ENCODE results near the gene USP24. TPM values are rescaled to one million over a fixed set of nuclear protein-coding genes. Genes with fewer than 3 reads are reported as not detected.

USP24 gene
- total RNA-seq, 1 donor from 2014 or later, result 50.5 TPM

DNA sequence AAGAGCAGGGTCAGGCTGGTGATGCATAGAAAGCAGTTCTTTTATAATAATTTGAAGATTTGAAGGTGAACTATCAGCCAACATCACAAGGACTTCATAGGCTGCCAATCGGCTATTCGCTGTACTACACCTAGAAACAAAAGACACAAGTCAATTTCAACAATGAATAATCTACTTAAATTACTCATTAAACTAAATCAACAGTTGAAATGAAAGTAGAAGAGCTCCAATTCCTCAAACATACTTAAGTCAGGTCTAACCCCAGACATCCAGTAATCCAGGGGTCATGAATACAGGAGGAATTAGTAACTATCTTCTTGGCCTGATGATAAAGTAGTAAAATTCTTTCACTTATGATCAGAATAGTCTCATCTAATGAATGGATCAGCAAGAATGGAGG is 111.3 kb downstream of the USP24 start:
- H3K36me3 Mint-ChIP-seq, result peaks cover 29% of the 10 kb centered on the region
- peaks cover 12% of the 10 kb centered on the region for H3K36me3 ChIP-seq
- TF ChIP-seq EZH2 (IDR thresholded peaks at IDR 0.05), result no peak
- TF ChIP-seq, protein P1, sequence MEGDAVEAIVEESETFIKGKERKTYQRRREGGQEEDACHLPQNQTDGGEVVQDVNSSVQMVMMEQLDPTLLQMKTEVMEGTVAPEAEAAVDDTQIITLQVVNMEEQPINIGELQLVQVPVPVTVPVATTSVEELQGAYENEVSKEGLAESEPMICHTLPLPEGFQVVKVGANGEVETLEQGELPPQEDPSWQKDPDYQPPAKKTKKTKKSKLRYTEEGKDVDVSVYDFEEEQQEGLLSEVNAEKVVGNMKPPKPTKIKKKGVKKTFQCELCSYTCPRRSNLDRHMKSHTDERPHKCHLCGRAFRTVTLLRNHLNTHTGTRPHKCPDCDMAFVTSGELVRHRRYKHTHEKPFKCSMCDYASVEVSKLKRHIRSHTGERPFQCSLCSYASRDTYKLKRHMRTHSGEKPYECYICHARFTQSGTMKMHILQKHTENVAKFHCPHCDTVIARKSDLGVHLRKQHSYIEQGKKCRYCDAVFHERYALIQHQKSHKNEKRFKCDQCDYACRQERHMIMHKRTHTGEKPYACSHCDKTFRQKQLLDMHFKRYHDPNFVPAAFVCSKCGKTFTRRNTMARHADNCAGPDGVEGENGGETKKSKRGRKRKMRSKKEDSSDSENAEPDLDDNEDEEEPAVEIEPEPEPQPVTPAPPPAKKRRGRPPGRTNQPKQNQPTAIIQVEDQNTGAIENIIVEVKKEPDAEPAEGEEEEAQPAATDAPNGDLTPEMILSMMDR (IDR thresholded peaks at IDR 0.05), result no peak
- no peak for TF ChIP-seq EZH2phosphoT487 (IDR thresholded peaks at IDR 0.05)

DNA sequence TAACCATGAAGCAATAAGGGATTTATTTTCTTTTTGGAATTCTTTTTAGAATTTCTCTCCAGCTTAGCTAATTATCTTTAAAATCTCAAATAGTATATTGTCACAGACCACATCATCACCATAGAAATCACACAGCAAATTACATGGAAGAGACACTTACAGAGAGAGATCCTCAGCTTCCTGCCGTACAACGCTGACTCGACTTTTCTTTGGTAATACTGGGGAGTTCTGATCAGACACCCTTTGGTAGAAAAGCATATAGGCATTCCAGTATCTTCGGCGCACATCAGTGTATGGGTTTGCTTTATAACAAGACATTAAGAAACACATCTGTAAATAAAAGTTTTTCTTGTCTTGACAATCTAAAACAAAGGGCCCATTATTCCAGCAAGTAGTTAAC is 120.1 kb downstream of the USP24 start:
- no peak for TF ChIP-seq EZH2 (IDR thresholded peaks at IDR 0.05)
- TF ChIP-seq, protein P1 (IDR thresholded peaks at IDR 0.05), result no peak
- TF ChIP-seq EZH2phosphoT487 (IDR thresholded peaks at IDR 0.05), result no peak
- no peaks in the 10 kb centered on the region for H3K79me2 ChIP-seq (ENCODE audit: low read depth)

More for the DNA sequence above, 111.3 kb downstream of the USP24 start:
- H3K4me3 Mint-ChIP-seq, result no peak overlapping the region
- H4K20me1 ChIP-seq (ENCODE audit: low read depth), result no peaks in the 10 kb centered on the region
- H3K9ac ChIP-seq, result no peak overlapping the region
- H3K4me1 ChIP-seq, result no peaks in the 10 kb centered on the region
- peaks cover 1% of the 10 kb centered on the region for H3K27me3 Mint-ChIP-seq (ENCODE audit: insufficient read depth, low read depth)
- no peak overlapping the region for H2AFZ ChIP-seq (replicated peaks)
- H3K79me2 ChIP-seq (ENCODE audit: low read depth), result no peaks in the 10 kb centered on the region
- no peak overlapping the region for H3K4me2 ChIP-seq
- no peaks in the 10 kb centered on the region for H3F3A ChIP-seq (ENCODE audit: low read depth)
- no peaks in the 10 kb centered on the region for H3K4me1 Mint-ChIP-seq
- no peaks in the 10 kb centered on the region for H3K9me3 Mint-ChIP-seq
- no peak overlapping the region for H3K27ac ChIP-seq
- H3K27ac Mint-ChIP-seq, result peak overlapping the region; percentile 15
- no peak for DNase-seq (ENCODE audit: low spot score)
- H3K9me3 ChIP-seq (ENCODE audit: low read depth), result no peaks in the 10 kb centered on the region
- H3K27me3 ChIP-seq, result no peaks in the 10 kb centered on the region
- H3K4me3 ChIP-seq, result no peak overlapping the region

DNA sequence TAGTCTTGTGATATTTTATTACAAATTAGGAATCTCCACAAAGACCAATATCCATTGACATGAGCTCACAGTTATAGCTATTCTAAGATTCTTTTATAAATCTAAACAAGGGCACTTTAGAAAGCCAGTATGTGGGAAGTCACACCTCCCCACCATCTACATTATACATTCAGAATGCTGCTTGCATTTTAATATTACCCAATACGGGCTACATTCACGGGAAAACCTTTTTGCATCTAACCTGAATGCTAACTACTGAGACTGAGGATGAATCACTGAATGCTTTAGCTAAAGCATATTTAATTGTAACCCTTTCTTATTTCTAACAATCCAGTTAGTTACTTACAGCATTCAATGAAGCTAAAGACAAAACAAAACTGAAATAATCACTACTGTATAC is 122.7 kb downstream of the USP24 start:
- Mint-ChIP-seq H3K4me1 (no peaks in the 10 kb centered on the region), H3K27me3 (ENCODE audit: insufficient read depth, low read depth) (no peaks in the 10 kb centered on the region), H3K36me3 (peaks cover 44% of the 10 kb centered on the region), H3K9me3 (no peaks in the 10 kb centered on the region), H3K4me3 (no peak overlapping the region), H3K27ac (no peak overlapping the region)
- peaks cover 24% of the 10 kb centered on the region for H3K36me3 ChIP-seq
- H4K20me1 ChIP-seq (ENCODE audit: low read depth), result no peaks in the 10 kb centered on the region
- DNase-seq (ENCODE audit: low spot score), result no peak
- H3K4me2 ChIP-seq, result no peak overlapping the region
- no peaks in the 10 kb centered on the region for H3F3A ChIP-seq (ENCODE audit: low read depth)
- no peaks in the 10 kb centered on the region for H3K27me3 ChIP-seq
- H3K9me3 ChIP-seq (ENCODE audit: low read depth), result no peaks in the 10 kb centered on the region
- H3K27ac ChIP-seq, result no peak overlapping the region
- no peak for TF ChIP-seq EZH2phosphoT487 (IDR thresholded peaks at IDR 0.05)
- TF ChIP-seq, protein P1 (IDR thresholded peaks at IDR 0.05), result no peak
- TF ChIP-seq EZH2 (IDR thresholded peaks at IDR 0.05), result no peak
- no peak overlapping the region for H3K9ac ChIP-seq
- H3K79me2 ChIP-seq (ENCODE audit: low read depth), result no peaks in the 10 kb centered on the region
- no peak overlapping the region for H2AFZ ChIP-seq (replicated peaks)
- H3K4me3 ChIP-seq, result no peak overlapping the region
- no peaks in the 10 kb centered on the region for H3K4me1 ChIP-seq

More for the DNA sequence above, 120.1 kb downstream of the USP24 start:
- peaks cover 31% of the 10 kb centered on the region for H3K36me3 ChIP-seq
- H3K27me3 ChIP-seq, result no peaks in the 10 kb centered on the region
- H3K4me1 ChIP-seq, result no peaks in the 10 kb centered on the region
- no peak for DNase-seq (ENCODE audit: low spot score)
- Mint-ChIP-seq H3K27me3 (ENCODE audit: insufficient read depth, low read depth) (peaks cover 2% of the 10 kb centered on the region), H3K4me1 (no peaks in the 10 kb centered on the region), H3K27ac (no peak overlapping the region), H3K36me3 (peaks cover 39% of the 10 kb centered on the region), H3K9me3 (no peaks in the 10 kb centered on the region), H3K4me3 (no peak overlapping the region)
- H2AFZ ChIP-seq (replicated peaks), result no peak overlapping the region
- no peaks in the 10 kb centered on the region for H3K9me3 ChIP-seq (ENCODE audit: low read depth)
- no peaks in the 10 kb centered on the region for H4K20me1 ChIP-seq (ENCODE audit: low read depth)
- no peaks in the 10 kb centered on the region for H3F3A ChIP-seq (ENCODE audit: low read depth)
- H3K4me3 ChIP-seq, result no peak overlapping the region
- no peak overlapping the region for H3K9ac ChIP-seq
- no peak overlapping the region for H3K27ac ChIP-seq
- H3K4me2 ChIP-seq, result no peak overlapping the region
